ENCODE measurements around the gene WWOX.

- TF ChIP-seq CTCF (IDR thresholded peaks at IDR 0.05; ENCODE audit: poor library complexity) (no peak), EZH2phosphoT487 (IDR thresholded peaks at IDR 0.05; ENCODE audit: low read depth, severe bottlenecking, unreplicated experiment) (no peak), EZH2 (IDR thresholded peaks at IDR 0.05; ENCODE audit: borderline replicate concordance) (no peak)
Measured at GRCh38 chr16:78460428-78460827, 361.0 kb downstream of the WWOX start.

Data from hepatocyte (in vitro differentiated cells).